HPDE6-E6E7 (cell line): ENCODE results near the gene CENPH.
"Not testable (repeated sequence)": the region's sequence is repeated elsewhere in the genome, so short reads cannot be mapped to it uniquely, and the experiment has no call there.

Experiments
- DNase-seq: peaks from one replicate; pipeline ENCODE4 v3.0.0; 2011; ENCODE audit warnings: missing footprints; ENCODE audit errors: extremely low spot score

CENPH gene

GRCh38 chr5:69209602-69210001, 20.2 kb downstream of the CENPH start:
- no peak for DNase-seq

- no peak for DNase-seq
Measured at GRCh38 chr5:69211200-69211599, 21.8 kb downstream of the CENPH start.

- DNase-seq, result no peak
Measured at GRCh38 chr5:69212022-69212421, 22.6 kb downstream of the CENPH start.

DNA sequence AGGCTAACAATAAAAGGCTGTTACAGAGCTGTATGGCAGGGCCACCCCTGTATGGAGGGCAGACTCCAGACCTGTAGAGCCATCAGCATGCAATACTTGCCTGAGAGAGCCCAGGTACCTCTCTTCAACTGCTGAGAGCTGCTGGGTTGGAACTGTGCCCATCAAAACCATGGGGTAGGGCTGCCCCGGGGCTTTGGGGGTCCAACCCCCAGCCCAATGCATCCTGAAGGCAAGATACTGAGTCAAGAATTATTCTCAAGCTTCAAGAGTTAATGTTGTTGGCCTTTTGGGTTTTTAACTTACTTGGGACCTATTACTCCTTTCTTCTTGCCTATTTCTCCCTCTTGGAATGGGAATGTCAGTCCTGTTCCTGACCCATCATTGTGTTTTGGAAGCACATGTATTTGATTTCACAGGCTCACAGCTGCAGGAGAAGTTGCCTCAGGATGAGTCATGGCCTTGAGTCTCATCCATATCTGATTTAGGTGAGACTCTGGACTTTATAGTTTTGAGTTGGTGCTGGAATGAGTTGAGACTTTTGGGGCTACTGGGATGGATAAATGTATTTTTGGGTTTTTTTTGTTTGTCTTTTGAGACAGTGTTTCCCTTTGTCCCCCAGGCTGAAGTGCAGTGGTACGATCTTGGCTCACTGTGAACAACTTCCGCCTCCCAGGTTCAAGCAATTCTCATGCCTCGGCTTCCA, 24.3 kb downstream of the CENPH start:
- no peak for DNase-seq

DNA sequence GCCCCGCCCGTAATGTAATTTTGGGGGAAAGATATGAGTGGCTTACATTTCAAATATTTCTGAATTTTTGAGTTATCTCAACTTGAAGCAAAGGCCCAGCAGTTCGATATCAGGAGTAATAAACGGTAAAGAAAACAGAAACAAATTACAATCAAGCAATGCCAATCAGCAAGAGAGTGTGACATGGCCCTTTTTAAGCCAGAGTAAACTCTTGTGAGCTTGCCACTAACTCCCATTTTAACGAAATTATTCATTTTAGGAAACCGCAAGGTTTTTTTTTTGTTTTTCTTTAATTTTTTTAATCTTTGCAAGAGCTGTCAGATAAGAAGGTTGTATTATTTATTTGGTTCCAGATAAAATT, 27.7 kb downstream of the CENPH start:
- no peak for DNase-seq

DNA sequence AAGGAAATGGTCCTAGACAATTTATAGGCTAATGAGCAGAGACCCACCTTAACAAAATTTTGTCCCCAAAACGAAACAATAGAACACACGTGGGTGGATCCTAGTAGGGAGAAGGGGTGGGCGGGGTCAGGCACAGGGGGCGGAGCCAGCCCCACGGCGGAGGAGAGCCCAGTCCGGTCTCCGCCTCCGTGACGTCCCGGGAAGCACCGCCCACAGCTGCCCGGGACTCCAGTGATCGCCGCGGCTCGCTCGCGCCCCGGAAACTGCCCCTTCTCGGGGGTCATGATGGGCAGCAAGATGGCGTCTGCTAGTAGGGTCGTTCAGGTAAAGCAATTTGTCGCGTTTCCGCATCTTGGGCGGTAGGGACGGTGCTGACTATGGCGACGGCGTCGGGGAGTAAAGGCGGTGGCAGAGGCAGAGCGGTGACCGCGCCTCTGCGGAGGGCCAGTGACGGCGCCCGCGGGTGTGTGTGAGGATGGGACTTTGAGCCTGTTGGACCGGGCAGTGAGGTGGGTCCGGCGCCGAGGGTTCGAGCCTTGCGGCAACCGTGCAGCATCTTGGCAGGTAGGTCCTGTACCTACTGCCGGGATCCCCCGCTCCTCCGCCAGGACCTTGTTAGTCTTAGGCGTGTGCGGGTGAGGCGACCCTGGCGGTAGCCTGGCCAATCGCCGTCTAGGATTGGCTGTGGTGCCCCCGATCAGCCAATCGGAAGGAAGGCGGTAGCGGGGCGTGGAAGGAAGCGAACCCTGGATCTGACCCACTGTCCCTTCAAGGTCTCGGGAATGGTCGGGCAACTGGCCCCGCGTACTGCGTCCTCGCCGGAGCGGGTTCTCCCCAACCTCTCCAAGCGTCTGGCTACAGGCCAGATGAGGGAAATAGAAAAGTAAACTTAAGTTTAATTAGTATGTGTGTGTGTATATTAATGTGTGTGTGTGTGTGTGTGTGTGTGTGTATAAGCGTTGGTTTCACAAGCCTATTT, 28.5 kb downstream of the CENPH start:
- peak; percentile 97 for DNase-seq

- DNase-seq, result no peak
Measured at GRCh38 chr5:69219939-69220338, 30.6 kb downstream of the CENPH start.

DNA sequence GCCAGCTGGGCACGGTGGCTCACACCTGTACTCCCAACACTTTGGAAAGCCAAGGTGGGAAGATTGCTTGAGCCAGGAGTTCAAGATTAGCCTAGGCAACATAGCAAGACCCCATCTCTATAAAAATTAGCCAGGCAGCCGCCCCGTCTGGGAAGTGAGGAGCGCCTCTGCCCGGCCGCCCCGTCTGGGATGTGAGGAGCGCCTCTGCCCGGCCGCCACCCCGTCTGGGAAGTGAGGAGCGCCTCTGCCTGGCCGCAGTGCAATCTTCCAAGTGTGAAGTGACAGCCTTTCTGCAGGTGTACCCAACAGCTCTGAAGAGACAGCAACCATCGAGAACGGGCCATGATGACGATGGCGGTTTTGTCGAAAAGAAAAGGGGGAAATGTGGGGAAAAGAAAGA, 31.0 kb downstream of the CENPH start:
- not testable (repeated sequence) for DNase-seq

DNA sequence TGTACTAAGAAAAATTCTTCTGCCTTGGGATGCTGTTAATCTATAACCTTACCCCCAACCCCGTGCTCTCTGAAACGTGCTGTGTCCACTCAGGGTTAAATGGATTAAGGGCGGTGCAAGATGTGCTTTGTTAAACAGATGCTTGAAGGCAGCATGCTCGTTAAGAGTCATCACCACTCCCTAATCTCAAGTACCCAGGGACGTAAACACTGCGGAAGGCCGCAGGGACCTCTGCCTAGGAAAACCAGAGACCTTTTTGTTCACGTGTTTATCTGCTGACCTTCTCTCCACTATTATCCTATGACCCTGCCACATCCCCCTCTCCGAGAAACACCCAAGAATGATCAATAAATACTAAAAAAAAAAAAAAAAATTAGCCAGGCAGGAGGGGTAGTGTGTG, 31.4 kb downstream of the CENPH start:
- DNase-seq, result not testable (repeated sequence)

DNA sequence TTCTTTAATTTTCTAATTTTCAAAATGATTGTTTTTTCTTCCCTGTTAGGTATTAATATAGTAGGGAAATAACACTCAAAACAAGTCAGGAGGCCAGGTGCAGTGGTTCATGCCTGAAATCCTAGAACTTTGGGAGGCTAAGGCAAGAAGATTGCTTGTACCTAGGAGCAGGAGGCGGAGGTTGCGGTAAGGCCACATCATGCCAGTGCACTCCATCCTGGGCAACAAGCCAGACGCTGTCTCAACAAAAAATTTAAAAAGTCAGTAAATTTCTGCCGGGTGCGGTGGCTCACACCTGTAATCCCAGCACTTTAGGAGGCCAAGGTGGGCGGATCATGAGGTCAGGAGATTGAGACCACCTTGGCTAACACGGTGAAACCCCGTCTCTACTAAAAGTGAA, 35.1 kb downstream of the CENPH start:
- DNase-seq, result no peak

DNA sequence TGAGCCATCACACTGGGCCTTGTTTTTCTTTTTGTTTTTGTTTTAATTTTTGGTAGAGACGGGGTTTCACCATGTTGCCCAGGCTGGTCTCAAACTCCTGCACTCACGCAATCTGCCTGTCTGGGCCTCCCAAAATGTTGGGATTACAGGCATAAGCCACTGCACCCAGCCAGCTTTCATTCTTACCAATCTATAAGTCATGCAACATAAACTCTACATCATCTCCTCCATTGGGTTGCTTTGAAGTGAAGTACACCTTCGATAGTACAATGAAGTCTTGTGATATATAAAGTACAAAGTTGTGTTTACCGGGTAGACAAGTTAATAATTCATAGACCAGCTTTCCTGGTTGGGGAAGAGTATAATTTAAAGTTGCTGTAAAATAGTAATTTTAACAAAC, 36.5 kb downstream of the CENPH start:
- DNase-seq, result no peak

GRCh38 chr5:69230181-69230580, 40.8 kb downstream of the CENPH start:
- DNase-seq, result no peak

- DNase-seq, result no peak
Measured at GRCh38 chr5:69231281-69231680, 41.9 kb downstream of the CENPH start.

DNA sequence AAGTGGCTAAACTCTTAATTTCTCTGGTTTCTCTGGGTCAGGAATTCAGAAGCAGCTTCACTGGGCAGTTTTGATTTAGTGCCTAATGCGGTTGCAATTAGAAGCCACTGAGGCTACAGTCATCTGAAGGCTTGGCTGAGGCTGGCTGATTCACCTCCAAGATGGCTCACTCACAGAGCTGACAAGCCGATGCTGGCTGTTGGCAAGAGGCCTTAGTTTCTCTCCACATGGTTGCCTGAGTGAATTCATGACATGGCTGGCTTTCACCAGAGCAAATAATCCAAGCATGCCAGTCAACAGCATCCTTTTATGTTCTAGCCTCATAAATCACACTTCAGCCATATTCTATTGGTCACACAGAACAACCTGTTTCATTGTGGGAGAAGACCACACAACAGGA, 42.5 kb downstream of the CENPH start:
- DNase-seq, result no peak

DNA sequence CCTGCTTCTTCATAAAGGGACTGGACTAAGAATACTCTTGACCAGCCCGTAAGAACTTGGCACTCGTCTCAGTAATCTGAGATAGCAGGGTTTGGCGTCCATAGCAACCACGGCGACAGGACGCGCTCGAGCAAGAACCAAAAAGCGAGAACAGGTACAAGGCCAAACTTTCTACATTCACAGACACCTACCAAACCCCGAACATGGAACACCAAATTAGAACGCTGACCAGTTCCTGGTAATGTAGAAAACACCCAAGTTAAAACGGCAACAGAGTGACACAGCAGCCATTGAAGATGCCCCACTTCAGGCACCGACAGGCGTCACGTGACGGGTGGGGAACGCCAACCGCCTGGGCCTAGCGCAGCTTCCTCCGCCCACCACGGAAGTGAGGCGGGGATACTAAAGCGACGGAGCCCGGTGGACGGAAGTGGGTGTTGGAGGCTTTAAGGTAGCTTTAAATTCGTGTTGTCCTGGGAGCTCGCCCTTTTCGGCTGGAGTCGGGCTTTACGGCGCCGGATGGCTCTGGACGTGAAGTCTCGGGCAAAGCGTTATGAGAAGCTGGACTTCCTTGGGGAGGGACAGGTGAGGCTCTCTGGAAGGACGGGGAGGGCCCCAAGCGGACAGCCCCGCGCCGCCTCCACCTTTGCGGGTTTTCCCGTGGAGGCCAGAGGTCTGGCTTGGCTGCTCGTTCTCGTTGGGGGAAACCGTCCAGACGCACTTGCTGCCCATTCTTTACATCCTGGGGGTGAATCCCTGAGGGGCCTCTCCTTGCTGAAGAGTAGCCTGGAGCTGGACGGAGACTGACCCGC, 45.3 kb downstream of the CENPH start, which contains the start of gene CDK7:
Gene CDK7 (plus strand): TSS at position 430 of the 812 bp plus-strand sequence. CDS start 90 bp downstream, at position 520.
- peak; percentile 95 for DNase-seq

- not testable (repeated sequence) for DNase-seq
Measured at GRCh38 chr5:69236733-69237132, 47.4 kb downstream of the CENPH start.

GRCh38 chr5:69237877-69238276, 48.5 kb downstream of the CENPH start:
- DNase-seq, result no peak

- peak; percentile 64 for DNase-seq
Measured at GRCh38 chr5:69238760-69239251, 49.4 kb downstream of the CENPH start.

DNA sequence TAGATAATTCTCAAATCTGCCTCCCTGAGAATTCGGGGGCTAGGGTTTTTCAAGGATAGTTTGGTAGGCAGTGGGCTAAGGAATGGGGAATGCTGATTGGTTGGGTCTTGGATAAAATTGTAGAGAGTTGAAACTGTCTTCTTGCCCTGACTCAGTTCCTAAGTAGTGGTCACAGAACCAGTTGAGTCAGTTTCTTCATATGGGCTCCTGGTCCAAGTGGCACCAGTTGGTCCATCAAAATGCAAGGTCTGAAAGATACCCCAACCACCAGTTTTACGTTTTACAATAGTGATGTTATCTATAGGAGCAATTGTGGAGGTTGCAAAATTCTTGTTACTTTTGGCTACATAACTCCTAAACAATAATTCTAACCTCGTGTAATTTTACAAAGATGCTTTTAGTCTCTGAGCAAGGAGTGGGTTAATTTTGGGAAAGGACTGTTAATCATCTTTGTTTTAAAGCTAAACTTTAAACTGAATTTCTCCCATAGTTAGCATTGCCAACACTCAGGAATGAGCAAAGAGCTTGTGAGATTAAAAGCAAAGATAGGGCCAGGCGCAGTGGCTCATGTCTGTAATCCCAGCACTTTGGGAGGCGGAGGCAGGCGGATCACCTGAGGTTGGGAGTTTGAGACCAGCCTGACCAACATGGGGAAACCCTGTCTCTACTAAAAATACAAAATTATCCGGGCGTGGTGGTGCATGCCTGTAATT, 53.0 kb downstream of the CENPH start:
- DNase-seq, result no peak

- no peak for DNase-seq
Measured at GRCh38 chr5:69245031-69245430, 55.6 kb downstream of the CENPH start.

DNA sequence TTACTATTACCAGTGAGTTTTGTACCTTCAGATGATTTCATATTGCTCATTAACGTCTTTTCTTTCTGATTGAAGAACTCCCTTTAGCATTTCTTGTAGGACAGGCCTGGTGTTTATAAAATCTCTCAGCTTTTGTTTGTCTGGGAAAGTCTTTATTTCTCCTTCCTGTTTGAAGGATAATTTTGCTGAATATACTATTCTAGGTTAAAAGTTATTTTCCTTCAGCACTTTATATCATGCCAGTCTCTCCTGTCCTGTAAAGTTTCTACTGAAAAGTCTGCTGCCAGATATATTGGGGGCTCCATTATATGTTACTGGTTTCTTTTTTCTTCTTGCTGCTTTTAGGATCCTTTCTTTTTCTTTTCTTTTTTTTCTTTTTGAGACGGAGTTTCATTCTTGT, 58.6 kb downstream of the CENPH start:
- DNase-seq, result no peak
